ENCODE measurements around the gene KRT10.

Gene KRT10

GRCh38 chr17:40833882-40834281 lies 11.5 kb upstream of the KRT10 start:
- DNase-seq (ENCODE audit: low read depth): no peak
- no peak for TF ChIP-seq CTCF (conservative IDR thresholded peaks at IDR 0.05; ENCODE audit: low read depth, low read length)
- no peak overlapping the region for H3K4me3 ChIP-seq (ENCODE audit: low read length)

GRCh38 chr17:40832840-40833239 lies 10.4 kb upstream of the KRT10 start:
- DNase-seq (ENCODE audit: low read depth): no peak
- TF ChIP-seq CTCF (conservative IDR thresholded peaks at IDR 0.05; ENCODE audit: low read depth, low read length): no peak
- H3K4me3 ChIP-seq (ENCODE audit: low read length): no peak overlapping the region

GRCh38 chr17:40830085-40830776 lies 7.8 kb upstream of the KRT10 start:
- TF ChIP-seq CTCF (conservative IDR thresholded peaks at IDR 0.05; ENCODE audit: low read depth, low read length): no peak
- no peak overlapping the region for H3K4me3 ChIP-seq (ENCODE audit: low read length)
- no peak for DNase-seq (ENCODE audit: low read depth)

- TF ChIP-seq CTCF (conservative IDR thresholded peaks at IDR 0.05; ENCODE audit: low read depth, low read length): no peak
- no peak overlapping the region for H3K4me3 ChIP-seq (ENCODE audit: low read length)
- DNase-seq (ENCODE audit: low read depth): no peak
Observed at GRCh38 chr17:40828454-40829044, 6.1 kb upstream of the KRT10 start.

- no peak for TF ChIP-seq CTCF (conservative IDR thresholded peaks at IDR 0.05; ENCODE audit: low read depth, low read length)
- no peak for DNase-seq (ENCODE audit: low read depth)
- H3K4me3 ChIP-seq (ENCODE audit: low read length): no peak overlapping the region
Observed at GRCh38 chr17:40827746-40828453, 5.5 kb upstream of the KRT10 start.

GRCh38 chr17:40825599-40825998 lies 3.2 kb upstream of the KRT10 start:
- no peak overlapping the region for H3K4me3 ChIP-seq (ENCODE audit: low read length)
- no peak for DNase-seq (ENCODE audit: low read depth)
- TF ChIP-seq CTCF (conservative IDR thresholded peaks at IDR 0.05; ENCODE audit: low read depth, low read length): no peak

Data from retinal pigment epithelial cell (primary cell).